Liver (tissue), 3 donors: Measurements from ENCODE around the gene DHX30.

ENCODE experiments used
- EGR1 ChIP-seq, 2 donors: IDR thresholded peaks; 2 replicates each; pipeline ENCODE4 v1.6.1; 2016 to 2018; ENCODE audit warnings: antibody characterized with exemption in 2 of 2, low read depth in 2 of 2
- GABPA ChIP-seq, 2 donors: IDR thresholded peaks in 1 of 2; conservative IDR thresholded peaks in 1 of 2; 2 replicates each; pipeline ENCODE4 v1.6.1; 2016; ENCODE audit warnings: antibody characterized with exemption in 2 of 2, mild to moderate bottlenecking in 1 of 2, moderate library complexity in 1 of 2
- HNF4G ChIP-seq: IDR thresholded peaks from 2 replicates; pipeline ENCODE4 v1.6.1; 2016; ENCODE audit warnings: antibody characterized with exemption
- JUND ChIP-seq, 2 donors: IDR thresholded peaks; 2 replicates each; pipeline ENCODE4 v1.6.1; 2016; ENCODE audit warnings: antibody characterized with exemption in 2 of 2
- MAX ChIP-seq: IDR thresholded peaks from 2 replicates; pipeline ENCODE4 v1.6.1; 2016; ENCODE audit warnings: antibody characterized with exemption
- RAD21 ChIP-seq, 2 donors: IDR thresholded peaks; 2 replicates each; pipeline ENCODE4 v1.6.1; 2016; ENCODE audit warnings: antibody characterized with exemption in 2 of 2, mild to moderate bottlenecking in 2 of 2
- SP1 ChIP-seq: IDR thresholded peaks from 2 replicates; pipeline ENCODE4 v1.6.1; 2018; ENCODE audit warnings: antibody characterized with exemption, mild to moderate bottlenecking
- TAF1 ChIP-seq: conservative IDR thresholded peaks from 2 replicates; pipeline ENCODE4 v1.6.1; 2016; ENCODE audit warnings: antibody characterized with exemption, mild to moderate bottlenecking
- YY1 ChIP-seq: IDR thresholded peaks from 2 replicates; pipeline ENCODE4 v1.6.1; 2016; ENCODE audit warnings: antibody characterized with exemption, mild to moderate bottlenecking
- TF ChIP-seq, protein P1 (sequence below): IDR thresholded peaks from 2 replicates; pipeline ENCODE4 v1.6.1; 2016; ENCODE audit warnings: antibody characterized with exemption, mild to moderate bottlenecking
- TF ChIP-seq, protein P2 (sequence below): fragments of 150-350 bp; IDR thresholded peaks from 2 replicates; pipeline ENCODE4 v1.5.1; 2017; ENCODE audit warnings: improper control_type of control experiment, low read depth, low read length; ENCODE audit not compliant: missing input control
- TF ChIP-seq, protein P3 (sequence below): IDR thresholded peaks from 2 replicates; pipeline ENCODE4 v1.6.1; 2016; ENCODE audit warnings: antibody characterized with exemption
- TF ChIP-seq, protein P4 (sequence below): IDR thresholded peaks from 2 replicates; pipeline ENCODE4 v1.6.1; 2016; ENCODE audit warnings: antibody characterized with exemption
- donor health status: healthy.
- donor health status: healthy.

DNA sequence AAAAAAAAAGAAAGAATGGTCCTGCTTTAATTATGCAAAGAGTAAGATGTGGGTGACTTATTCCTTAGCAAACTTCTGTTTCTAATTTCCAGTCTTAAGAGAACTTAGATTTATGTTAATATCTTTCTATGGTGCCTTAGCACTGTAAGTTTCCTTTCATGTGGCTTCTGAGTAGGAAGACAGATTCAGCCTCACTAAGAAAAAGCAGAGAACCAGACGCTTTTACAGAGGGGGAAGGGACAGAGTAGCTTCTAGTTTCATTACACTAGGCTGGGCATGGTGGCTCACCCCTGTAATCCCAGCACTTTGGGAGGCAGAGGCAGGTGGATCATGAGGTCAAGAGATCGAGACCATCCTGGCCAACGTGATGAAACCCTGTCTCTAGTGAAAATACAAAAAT, 95.0 kb downstream of the DHX30 start:
- TF ChIP-seq, protein P1, sequence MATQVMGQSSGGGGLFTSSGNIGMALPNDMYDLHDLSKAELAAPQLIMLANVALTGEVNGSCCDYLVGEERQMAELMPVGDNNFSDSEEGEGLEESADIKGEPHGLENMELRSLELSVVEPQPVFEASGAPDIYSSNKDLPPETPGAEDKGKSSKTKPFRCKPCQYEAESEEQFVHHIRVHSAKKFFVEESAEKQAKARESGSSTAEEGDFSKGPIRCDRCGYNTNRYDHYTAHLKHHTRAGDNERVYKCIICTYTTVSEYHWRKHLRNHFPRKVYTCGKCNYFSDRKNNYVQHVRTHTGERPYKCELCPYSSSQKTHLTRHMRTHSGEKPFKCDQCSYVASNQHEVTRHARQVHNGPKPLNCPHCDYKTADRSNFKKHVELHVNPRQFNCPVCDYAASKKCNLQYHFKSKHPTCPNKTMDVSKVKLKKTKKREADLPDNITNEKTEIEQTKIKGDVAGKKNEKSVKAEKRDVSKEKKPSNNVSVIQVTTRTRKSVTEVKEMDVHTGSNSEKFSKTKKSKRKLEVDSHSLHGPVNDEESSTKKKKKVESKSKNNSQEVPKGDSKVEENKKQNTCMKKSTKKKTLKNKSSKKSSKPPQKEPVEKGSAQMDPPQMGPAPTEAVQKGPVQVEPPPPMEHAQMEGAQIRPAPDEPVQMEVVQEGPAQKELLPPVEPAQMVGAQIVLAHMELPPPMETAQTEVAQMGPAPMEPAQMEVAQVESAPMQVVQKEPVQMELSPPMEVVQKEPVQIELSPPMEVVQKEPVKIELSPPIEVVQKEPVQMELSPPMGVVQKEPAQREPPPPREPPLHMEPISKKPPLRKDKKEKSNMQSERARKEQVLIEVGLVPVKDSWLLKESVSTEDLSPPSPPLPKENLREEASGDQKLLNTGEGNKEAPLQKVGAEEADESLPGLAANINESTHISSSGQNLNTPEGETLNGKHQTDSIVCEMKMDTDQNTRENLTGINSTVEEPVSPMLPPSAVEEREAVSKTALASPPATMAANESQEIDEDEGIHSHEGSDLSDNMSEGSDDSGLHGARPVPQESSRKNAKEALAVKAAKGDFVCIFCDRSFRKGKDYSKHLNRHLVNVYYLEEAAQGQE = no peak
- no peak for TF ChIP-seq HNF4G
- TF ChIP-seq, protein P2, sequence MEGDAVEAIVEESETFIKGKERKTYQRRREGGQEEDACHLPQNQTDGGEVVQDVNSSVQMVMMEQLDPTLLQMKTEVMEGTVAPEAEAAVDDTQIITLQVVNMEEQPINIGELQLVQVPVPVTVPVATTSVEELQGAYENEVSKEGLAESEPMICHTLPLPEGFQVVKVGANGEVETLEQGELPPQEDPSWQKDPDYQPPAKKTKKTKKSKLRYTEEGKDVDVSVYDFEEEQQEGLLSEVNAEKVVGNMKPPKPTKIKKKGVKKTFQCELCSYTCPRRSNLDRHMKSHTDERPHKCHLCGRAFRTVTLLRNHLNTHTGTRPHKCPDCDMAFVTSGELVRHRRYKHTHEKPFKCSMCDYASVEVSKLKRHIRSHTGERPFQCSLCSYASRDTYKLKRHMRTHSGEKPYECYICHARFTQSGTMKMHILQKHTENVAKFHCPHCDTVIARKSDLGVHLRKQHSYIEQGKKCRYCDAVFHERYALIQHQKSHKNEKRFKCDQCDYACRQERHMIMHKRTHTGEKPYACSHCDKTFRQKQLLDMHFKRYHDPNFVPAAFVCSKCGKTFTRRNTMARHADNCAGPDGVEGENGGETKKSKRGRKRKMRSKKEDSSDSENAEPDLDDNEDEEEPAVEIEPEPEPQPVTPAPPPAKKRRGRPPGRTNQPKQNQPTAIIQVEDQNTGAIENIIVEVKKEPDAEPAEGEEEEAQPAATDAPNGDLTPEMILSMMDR = no peak
- TF ChIP-seq TAF1 = no peak
- no peak for TF ChIP-seq MAX
- TF ChIP-seq RAD21 (IDR thresholded peaks at IDR 0.05) = no peak
- TF ChIP-seq SP1 = no peak
- no peak for TF ChIP-seq YY1
- TF ChIP-seq, protein P3, sequence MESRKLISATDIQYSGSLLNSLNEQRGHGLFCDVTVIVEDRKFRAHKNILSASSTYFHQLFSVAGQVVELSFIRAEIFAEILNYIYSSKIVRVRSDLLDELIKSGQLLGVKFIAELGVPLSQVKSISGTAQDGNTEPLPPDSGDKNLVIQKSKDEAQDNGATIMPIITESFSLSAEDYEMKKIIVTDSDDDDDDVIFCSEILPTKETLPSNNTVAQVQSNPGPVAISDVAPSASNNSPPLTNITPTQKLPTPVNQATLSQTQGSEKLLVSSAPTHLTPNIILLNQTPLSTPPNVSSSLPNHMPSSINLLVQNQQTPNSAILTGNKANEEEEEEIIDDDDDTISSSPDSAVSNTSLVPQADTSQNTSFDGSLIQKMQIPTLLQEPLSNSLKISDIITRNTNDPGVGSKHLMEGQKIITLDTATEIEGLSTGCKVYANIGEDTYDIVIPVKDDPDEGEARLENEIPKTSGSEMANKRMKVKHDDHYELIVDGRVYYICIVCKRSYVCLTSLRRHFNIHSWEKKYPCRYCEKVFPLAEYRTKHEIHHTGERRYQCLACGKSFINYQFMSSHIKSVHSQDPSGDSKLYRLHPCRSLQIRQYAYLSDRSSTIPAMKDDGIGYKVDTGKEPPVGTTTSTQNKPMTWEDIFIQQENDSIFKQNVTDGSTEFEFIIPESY = no peak
- no peak for TF ChIP-seq EGR1 (IDR thresholded peaks at IDR 0.05; ENCODE audit: low read depth in 2 of 2)
- TF ChIP-seq, protein P4, sequence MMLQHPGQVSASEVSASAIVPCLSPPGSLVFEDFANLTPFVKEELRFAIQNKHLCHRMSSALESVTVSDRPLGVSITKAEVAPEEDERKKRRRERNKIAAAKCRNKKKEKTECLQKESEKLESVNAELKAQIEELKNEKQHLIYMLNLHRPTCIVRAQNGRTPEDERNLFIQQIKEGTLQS = no peak
- TF ChIP-seq JUND (IDR thresholded peaks at IDR 0.05) = no peak
- no peak for TF ChIP-seq GABPA (IDR thresholded peaks at IDR 0.05 in 1 of 2, conservative IDR thresholded peaks at IDR 0.05 in 1 of 2)
